Measurements from ENCODE around the gene ZNF438.

DNA sequence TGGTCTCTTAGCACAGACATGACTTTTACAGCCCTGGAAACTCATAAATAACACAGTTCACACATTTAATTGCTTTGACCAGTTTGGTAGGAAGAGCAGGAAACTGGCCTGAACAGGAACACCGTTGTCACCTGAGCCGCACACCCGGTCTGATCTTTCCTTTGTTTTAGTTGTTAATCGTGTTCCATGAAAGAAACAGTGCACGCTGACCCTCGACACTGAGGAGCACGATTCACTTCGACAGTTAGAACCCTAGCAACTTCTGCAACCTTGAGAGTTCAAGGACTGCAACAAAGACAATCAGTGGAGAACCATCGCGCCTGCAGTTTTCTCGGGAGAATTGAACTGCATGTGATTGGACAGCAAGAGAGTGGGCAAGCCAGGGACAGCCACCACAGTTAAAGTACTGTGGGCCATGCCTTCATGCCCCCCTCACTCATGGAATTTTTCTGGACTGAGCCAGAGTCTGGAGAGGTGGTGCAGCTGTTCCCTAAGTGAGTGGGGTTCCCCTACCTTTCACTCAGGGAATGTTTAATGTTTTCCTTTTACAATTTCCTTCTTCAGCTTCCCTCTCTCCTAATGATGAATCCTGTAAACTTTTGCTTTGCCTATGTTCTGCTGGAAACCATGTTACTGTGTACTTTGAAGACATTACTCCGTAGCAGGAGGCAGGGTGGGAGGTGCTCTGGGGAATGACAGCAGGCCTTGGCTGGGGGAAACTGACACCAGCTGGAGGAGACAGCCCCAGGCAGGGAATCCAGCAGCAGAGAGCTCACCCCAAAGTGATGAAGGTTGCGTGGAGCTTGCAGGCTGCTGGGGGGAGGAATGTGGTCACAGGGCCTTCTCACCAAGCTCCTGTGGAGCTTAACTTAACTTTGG, 198.7 kb downstream of the ZNF438 start:
- no peak for TF ChIP-seq CTCF (conservative IDR thresholded peaks at IDR 0.05; ENCODE audit: low read depth, low read length)
- TF ChIP-seq CHD1 (IDR thresholded peaks at IDR 0.05; ENCODE audit: low read depth, low read length) = no peak
- TF ChIP-seq, protein P1, sequence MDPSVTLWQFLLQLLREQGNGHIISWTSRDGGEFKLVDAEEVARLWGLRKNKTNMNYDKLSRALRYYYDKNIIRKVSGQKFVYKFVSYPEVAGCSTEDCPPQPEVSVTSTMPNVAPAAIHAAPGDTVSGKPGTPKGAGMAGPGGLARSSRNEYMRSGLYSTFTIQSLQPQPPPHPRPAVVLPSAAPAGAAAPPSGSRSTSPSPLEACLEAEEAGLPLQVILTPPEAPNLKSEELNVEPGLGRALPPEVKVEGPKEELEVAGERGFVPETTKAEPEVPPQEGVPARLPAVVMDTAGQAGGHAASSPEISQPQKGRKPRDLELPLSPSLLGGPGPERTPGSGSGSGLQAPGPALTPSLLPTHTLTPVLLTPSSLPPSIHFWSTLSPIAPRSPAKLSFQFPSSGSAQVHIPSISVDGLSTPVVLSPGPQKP (IDR thresholded peaks at IDR 0.05; ENCODE audit: borderline replicate concordance, low read depth, low read length) = no peak
- no peak for TF ChIP-seq MAFK (IDR thresholded peaks at IDR 0.05; ENCODE audit: low read depth, low read length)
- no peak for TF ChIP-seq POLR2A (IDR thresholded peaks at IDR 0.05; ENCODE audit: low read depth, low read length)
- no peak for TF ChIP-seq RAD21 (IDR thresholded peaks at IDR 0.05; ENCODE audit: low read length)
- no peak for TF ChIP-seq RFX5 (IDR thresholded peaks at IDR 0.05; ENCODE audit: low read depth, low read length)
- no peak for TF ChIP-seq MXI1 (IDR thresholded peaks at IDR 0.05; ENCODE audit: borderline replicate concordance, low read depth, low read length)
- TF ChIP-seq SMC3 (IDR thresholded peaks at IDR 0.05; ENCODE audit: low read depth, low read length) = no peak
- TF ChIP-seq FOS (IDR thresholded peaks at IDR 0.05; ENCODE audit: low read depth, low read length) = no peak
- TF ChIP-seq BHLHE40 (IDR thresholded peaks at IDR 0.05; ENCODE audit: low read depth, low read length) = no peak
